Endothelial cell of umbilical vein (primary cell): ENCODE results near the gene TTC34. TPM values are rescaled to one million over a fixed set of nuclear protein-coding genes. Genes with fewer than 3 reads are reported as not detected.

ENCODE experiments used
- BruUV-seq: library from RNA; stranded (reverse); fragments of 400-500 nt; replicated peaks from 2 replicates; lab custom pipeline; 2021; lab: Mats Ljungman, UMichigan
- CTCF ChIA-PET: fragments of 300-600, 350-600 bp; sonication (Branson Sonifier 250); formaldehyde crosslinking; loops from one replicate; lab custom pipeline; 2021; ENCODE audit warnings: antibody characterized with exemption, inconsistent platforms; lab: Charles Lee
- POLR2A ChIA-PET: fragments of 300-600, 350-600 bp; sonication (Branson Sonifier 250); formaldehyde crosslinking; loops from one replicate; lab custom pipeline; 2021; ENCODE audit warnings: antibody characterized with exemption, inconsistent platforms; lab: Charles Lee
- DNase-seq: peaks from one replicate; pipeline ENCODE4 v3.0.0-alpha.2; 2011; ENCODE audit warnings: low read depth, low spot score
- FAIRE-seq: peaks from 2 replicates; lab custom pipeline; 2011; peaks lifted over from hg19 to GRCh38; lab: Jason Lieb, UNC
- H2AFZ ChIP-seq: 2 replicates; pipeline ENCODE4 v1.6.0; 2012; ENCODE audit warnings: low read depth, low read length, control low read depth, inconsistent platforms
- H3K27ac ChIP-seq: 2 replicates; pipeline ENCODE4 v1.5.1; 2011; ENCODE audit warnings: low read depth, mild to moderate bottlenecking, control low read depth, low read length, moderate library complexity; ENCODE audit not compliant: insufficient read depth
- H3K27me3 ChIP-seq, 2 experiments: 2 replicates each; pipeline versions ENCODE4 v1.6.0 to v1.6.1; 2011; ENCODE audit warnings: low read length in 2 of 2, mixed read lengths in 1 of 2; ENCODE audit not compliant: control insufficient read depth in 2 of 2, insufficient read depth in 2 of 2
- H3K36me3 ChIP-seq, 2 experiments: 2 replicates in 1 of 2; 3 replicates in 1 of 2; pipeline ENCODE4 v1.5.1; 2011; ENCODE audit warnings: low read length in 2 of 2, mild to moderate bottlenecking in 1 of 2, moderate library complexity in 1 of 2; ENCODE audit not compliant: control insufficient read depth in 2 of 2, insufficient read depth in 2 of 2; ENCODE audit errors: extremely low read depth in 1 of 2
- H3K4me1 ChIP-seq: 3 replicates; pipeline ENCODE4 v1.5.1; 2011; ENCODE audit warnings: mild to moderate bottlenecking, low read length; ENCODE audit not compliant: control insufficient read depth, insufficient read depth; ENCODE audit errors: extremely low read depth
- H3K4me2 ChIP-seq: 2 replicates; pipeline ENCODE4 v1.6.1; 2011; ENCODE audit warnings: low read length, control low read depth, mixed read lengths; ENCODE audit not compliant: insufficient read depth
- H3K4me3 ChIP-seq, 3 experiments: fragments of 200-600 bp in 1 of 3; sonication (generic), shearing (Covaris generic) in 1 of 3; replicated peaks in 1 of 3; 2 replicates each; pipeline ENCODE4 v1.5.1; 2011 to 2016; ENCODE audit warnings: control low read depth in 3 of 3, low read length in 3 of 3, mild to moderate bottlenecking in 2 of 3, inconsistent platforms in 1 of 3, low read depth in 1 of 3, moderate library complexity in 1 of 3; ENCODE audit not compliant: insufficient read depth in 1 of 3
- H3K79me2 ChIP-seq: 2 replicates; pipeline ENCODE4 v1.6.0; 2012; ENCODE audit warnings: low read length, inconsistent platforms; ENCODE audit not compliant: control insufficient read depth, insufficient read depth
- H3K9ac ChIP-seq: replicated peaks from 2 replicates; pipeline ENCODE3; 2011; ENCODE audit warnings: low read length, control low read depth; ENCODE audit not compliant: insufficient read depth; ENCODE audit errors: extremely low read depth
- H3K9me1 ChIP-seq: replicated peaks from 3 replicates; pipeline ENCODE4 v1.6.0; 2011; ENCODE audit warnings: mild to moderate bottlenecking, low read length; ENCODE audit not compliant: control insufficient read depth, insufficient read depth; ENCODE audit errors: extremely low read depth
- H3K9me3 ChIP-seq: replicated peaks from 2 replicates; pipeline ENCODE4 v1.5.1; 2012; ENCODE audit warnings: low read length, inconsistent platforms; ENCODE audit not compliant: control insufficient read depth, insufficient read depth
- H4K20me1 ChIP-seq: replicated peaks from 2 replicates; pipeline ENCODE3; 2011; ENCODE audit warnings: mild to moderate bottlenecking, low read length; ENCODE audit not compliant: control insufficient read depth, insufficient read depth; ENCODE audit errors: extremely low read depth
- EZH2 ChIP-seq: IDR thresholded peaks from 2 replicates; pipeline ENCODE4 v1.6.1; 2012; ENCODE audit warnings: borderline replicate concordance, low read depth, mild to moderate bottlenecking, moderate library complexity, low read length, inconsistent platforms; ENCODE audit not compliant: severe bottlenecking
- FOS ChIP-seq: IDR thresholded peaks from 2 replicates; pipeline ENCODE4 v1.6.1; 2011; ENCODE audit warnings: mild to moderate bottlenecking, low read length, moderate library complexity, borderline replicate concordance; ENCODE audit not compliant: insufficient read depth
- GATA2 ChIP-seq: IDR thresholded peaks from 2 replicates; pipeline ENCODE4 v1.7.0; 2011; ENCODE audit warnings: low read depth, mild to moderate bottlenecking, moderate library complexity, mixed read lengths, low read length; ENCODE audit not compliant: insufficient read length, insufficient read depth
- JUN ChIP-seq: IDR thresholded peaks from 2 replicates; pipeline ENCODE4 v1.6.1; 2011; ENCODE audit warnings: borderline replicate concordance, low read depth; ENCODE audit not compliant: insufficient read length, insufficient read depth
- MYC ChIP-seq: IDR thresholded peaks from one replicate; pipeline ENCODE4 v1.6.1; 2011; ENCODE audit warnings: mild to moderate bottlenecking, low read depth, low read length
- POLR2A ChIP-seq: IDR thresholded peaks from 2 replicates; pipeline ENCODE4 v1.6.1; 2012; ENCODE audit warnings: low read depth, mild to moderate bottlenecking, control low read depth, low read length
- POLR2AphosphoS5 ChIP-seq: IDR thresholded peaks from 2 replicates; pipeline ENCODE4 v1.6.1; 2012; ENCODE audit warnings: low read depth, mild to moderate bottlenecking, control low read depth, low read length, moderate library complexity; ENCODE audit not compliant: insufficient read depth
- dilution Hi-C: fragments of 300-500 bp; cut with MboI; formaldehyde crosslinking; loops from one replicate; pipeline ENCODE4 v1.15.0; 2019; ENCODE audit warnings: low sequenced_read_pairs; ENCODE audit not compliant: extremely low pct_ligation_motif_present
- intact Hi-C: fragments of 100-400 bp; cut with micrococcal nuclease; formaldehyde crosslinking; loops from one replicate; pipeline ENCODE4 v1.10.0; 2022
- polyA plus RNA-seq, 4 experiments: library from polyadenylated mRNA; depleted of rRNA in 3 of 4; stranded (reverse) in 3 of 4; unstranded in 1 of 4; fragments of >200 nt; gene quantifications; 2 replicates each; pipeline versions ENCODE4 v1.2.1 to v1.2.3, GENCODE V29; 2011 to 2012; ENCODE audit warnings: missing spikeins in 1 of 4
- total RNA-seq: library from RNA; stranded (reverse); gene quantifications from 2 replicates; pipeline ENCODE4 v1.2.3, GENCODE V29; 2021
- TF ChIP-seq, protein P1 (sequence below): IDR thresholded peaks from 2 replicates; pipeline ENCODE4 v1.6.1; 2011; ENCODE audit not compliant: insufficient read depth, insufficient read length
- TF ChIP-seq, protein P2 (sequence below), 2 donors: IDR thresholded peaks; 1 replicate in 1 of 2; 2 replicates in 1 of 2; pipeline ENCODE4 v1.5.1; 2011; ENCODE audit warnings: low read length in 2 of 2, mild to moderate bottlenecking in 2 of 2, moderate library complexity in 2 of 2, control low read depth in 1 of 2, inconsistent platforms in 1 of 2, low read depth in 1 of 2; ENCODE audit not compliant: insufficient read depth in 1 of 2; ENCODE audit errors: extremely low read depth in 1 of 2

Gene TTC34
- total and polyA plus RNA-seq, 2 donors (not counting 3 experiments of a cell fraction or from before 2014, with no cell fraction given), result 0.08 to 0.77 TPM

DNA sequence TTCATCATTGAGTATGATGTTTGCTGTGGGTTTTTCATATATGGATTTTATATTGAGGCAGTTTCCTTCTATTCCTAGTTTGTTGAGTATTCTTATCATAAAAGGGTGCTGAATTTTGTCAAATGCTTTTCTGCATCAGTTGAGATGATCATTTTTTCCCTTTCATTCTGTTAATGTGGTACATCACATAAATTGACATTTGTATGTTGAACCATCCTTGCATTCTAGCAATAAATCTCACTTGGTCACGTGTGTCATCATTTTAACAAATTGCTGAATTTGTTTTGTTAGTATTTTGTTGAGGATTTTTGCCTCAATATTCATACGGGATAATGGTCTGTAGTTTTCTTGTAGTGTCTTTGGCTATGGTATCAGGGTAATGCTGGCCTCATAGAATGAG, 19.9 kb downstream of the TTC34 start:
- POLR2A ChIA-PET, result no interaction called here
- CTCF ChIA-PET, result no interaction called here
- H3K9ac ChIP-seq, result no peak overlapping the region

More for the DNA sequence above, 19.9 kb downstream of the TTC34 start:
- H2AFZ ChIP-seq, result no peak overlapping the region
- H3K27me3 ChIP-seq, result no peaks in the 10 kb centered on the region
- no peaks in the 10 kb centered on the region for H3K9me1 ChIP-seq
- H3K4me1 ChIP-seq, result no peaks in the 10 kb centered on the region
- H3K4me2 ChIP-seq, result no peak overlapping the region
- intact Hi-C loops, result no loop called here
- no peaks in the 10 kb centered on the region for H3K79me2 ChIP-seq
- H3K9me3 ChIP-seq, result no peaks in the 10 kb centered on the region
- no peak for FAIRE-seq
- dilution Hi-C loops, result no loop called here
- BruUV-seq, result no TSS peak
- no peak for DNase-seq
- H3K36me3 ChIP-seq, result no peaks in the 10 kb centered on the region
- H3K27ac ChIP-seq, result no peak overlapping the region
- no peaks in the 10 kb centered on the region for H4K20me1 ChIP-seq
- H3K4me3 ChIP-seq, result no peak overlapping the region
- TF ChIP-seq MYC (no peak), JUN (no peak), POLR2A (no peak), EZH2 (no peak), GATA2 (no peak), FOS (no peak), POLR2AphosphoS5 (no peak)
- TF ChIP-seq, protein P1, sequence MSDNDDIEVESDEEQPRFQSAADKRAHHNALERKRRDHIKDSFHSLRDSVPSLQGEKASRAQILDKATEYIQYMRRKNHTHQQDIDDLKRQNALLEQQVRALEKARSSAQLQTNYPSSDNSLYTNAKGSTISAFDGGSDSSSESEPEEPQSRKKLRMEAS, result no peak
- TF ChIP-seq, protein P2, sequence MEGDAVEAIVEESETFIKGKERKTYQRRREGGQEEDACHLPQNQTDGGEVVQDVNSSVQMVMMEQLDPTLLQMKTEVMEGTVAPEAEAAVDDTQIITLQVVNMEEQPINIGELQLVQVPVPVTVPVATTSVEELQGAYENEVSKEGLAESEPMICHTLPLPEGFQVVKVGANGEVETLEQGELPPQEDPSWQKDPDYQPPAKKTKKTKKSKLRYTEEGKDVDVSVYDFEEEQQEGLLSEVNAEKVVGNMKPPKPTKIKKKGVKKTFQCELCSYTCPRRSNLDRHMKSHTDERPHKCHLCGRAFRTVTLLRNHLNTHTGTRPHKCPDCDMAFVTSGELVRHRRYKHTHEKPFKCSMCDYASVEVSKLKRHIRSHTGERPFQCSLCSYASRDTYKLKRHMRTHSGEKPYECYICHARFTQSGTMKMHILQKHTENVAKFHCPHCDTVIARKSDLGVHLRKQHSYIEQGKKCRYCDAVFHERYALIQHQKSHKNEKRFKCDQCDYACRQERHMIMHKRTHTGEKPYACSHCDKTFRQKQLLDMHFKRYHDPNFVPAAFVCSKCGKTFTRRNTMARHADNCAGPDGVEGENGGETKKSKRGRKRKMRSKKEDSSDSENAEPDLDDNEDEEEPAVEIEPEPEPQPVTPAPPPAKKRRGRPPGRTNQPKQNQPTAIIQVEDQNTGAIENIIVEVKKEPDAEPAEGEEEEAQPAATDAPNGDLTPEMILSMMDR (IDR thresholded peaks at IDR 0.05; ENCODE audit: extremely low read depth in 1 of 2, insufficient read depth in 1 of 2, low read depth in 1 of 2, low read length in 2 of 2), result no peak
